HepG2 (cell line): ENCODE measurements around the gene MIEF2. TPM values are rescaled to one million over a fixed set of nuclear protein-coding genes. Genes with fewer than 3 reads are reported as not detected.
"Not testable (repeated sequence)": the region's sequence is repeated elsewhere in the genome, so short reads cannot be mapped to it uniquely, and the experiment has no call there.

ENCODE experiments used
- ATAC-seq: fragments of 200-7000 bp; cut with Tn5 transposase; 3 replicates; pipeline ENCODE4 v1.9.1; 2020; ENCODE audit warnings: mild to moderate bottlenecking, moderate library complexity
- BruUV-seq: library from RNA; stranded (reverse); fragments of 400-500 nt; replicated peaks from 2 replicates; lab custom pipeline; 2021; lab: Mats Ljungman, UMichigan
- CTCF ChIA-PET: fragments of 300-600 bp; formaldehyde crosslinking; extraction: SDS; loops from one replicate; lab custom pipeline; 2021; ENCODE audit warnings: low total read pairs, inconsistent platforms, low intra/inter-chr PET ratio; lab: Yijun Ruan, JAX
- POLR2A ChIA-PET: fragments of 350-600 bp; sonication (Branson Sonifier 250); formaldehyde crosslinking; loops from one replicate; lab custom pipeline; 2020; ENCODE audit warnings: antibody characterized with exemption, inconsistent platforms; lab: Yijun Ruan, JAX
- DNase-seq: peaks from one replicate; pipeline ENCODE4 v3.0.0-alpha.2; 2015; ENCODE audit warnings: low spot score
- FAIRE-seq: peaks from 3 replicates; lab custom pipeline; 2011; peaks lifted over from hg19 to GRCh38; lab: Jason Lieb, UNC
- H2AFZ ChIP-seq: one replicate; pipeline ENCODE4 v1.6.1; 2011; ENCODE audit warnings: low read length, inconsistent platforms
- H3K27ac ChIP-seq: fragments of 300-600 bp; 3 replicates; pipeline ENCODE4 v1.8.0; 2011; ENCODE audit warnings: mixed run types, mild to moderate bottlenecking, mixed read lengths, low read length, inconsistent platforms; ENCODE audit not compliant: insufficient read depth; ENCODE audit errors: extremely low read length
- H3K27me3 ChIP-seq, 2 experiments: fragments of 200-600 bp in 1 of 2; 2 replicates in 1 of 2; 3 replicates in 1 of 2; pipeline versions ENCODE4 v1.6.0 to v1.8.0; 2011; ENCODE audit warnings: low read length in 2 of 2, mild to moderate bottlenecking in 2 of 2, moderate library complexity in 2 of 2, inconsistent platforms in 1 of 2; ENCODE audit not compliant: insufficient read depth in 2 of 2, control insufficient read depth in 1 of 2
- H3K36me3 ChIP-seq, 2 experiments: fragments of 200-600 bp in 1 of 2; replicated peaks in 1 of 2; 2 replicates in 1 of 2; 3 replicates in 1 of 2; pipeline versions ENCODE4 v1.5.1 to v1.8.0; 2011; ENCODE audit warnings: low read length in 2 of 2, inconsistent platforms in 1 of 2; ENCODE audit not compliant: insufficient read depth in 2 of 2, control insufficient read depth in 1 of 2
- H3K4me1 ChIP-seq: 2 replicates; pipeline ENCODE4 v1.5.1; 2012; ENCODE audit warnings: low read length, inconsistent platforms; ENCODE audit not compliant: insufficient read depth
- H3K4me2 ChIP-seq: 2 replicates; pipeline ENCODE4 v1.6.0; 2011; ENCODE audit warnings: low read depth, low read length, inconsistent platforms
- H3K4me3 ChIP-seq, 3 experiments: fragments of 200-600 bp in 1 of 3; sonication (generic), shearing (Covaris generic) in 1 of 3; replicated peaks in 1 of 3; 2 replicates each; pipeline ENCODE4 v1.5.1; 2011 to 2016; ENCODE audit warnings: low read length in 3 of 3, inconsistent platforms in 2 of 3, low read depth in 2 of 3, mild to moderate bottlenecking in 2 of 3, control low read depth in 1 of 3, mixed read lengths in 1 of 3; ENCODE audit not compliant: insufficient read depth in 1 of 3
- H3K79me2 ChIP-seq: one replicate; pipeline ENCODE4 v1.6.1; 2011; ENCODE audit warnings: low read length, inconsistent platforms; ENCODE audit not compliant: insufficient read depth
- H3K9ac ChIP-seq: 2 replicates; pipeline ENCODE4 v1.6.0; 2011; ENCODE audit warnings: mild to moderate bottlenecking, low read depth, low read length, inconsistent platforms; ENCODE audit not compliant: insufficient read depth
- H3K9me3 ChIP-seq: 2 replicates; pipeline ENCODE4 v1.5.1; 2012; ENCODE audit warnings: mild to moderate bottlenecking, low read length
- H4K20me1 ChIP-seq: 2 replicates; pipeline ENCODE4 v1.6.0; 2011; ENCODE audit warnings: inconsistent platforms, mild to moderate bottlenecking, low read length, moderate library complexity; ENCODE audit not compliant: insufficient read depth
- ASH2L ChIP-seq: fragments of 300-600, 200-600 bp; sonication (generic); IDR thresholded peaks from 2 replicates; pipeline ENCODE4 v1.7.0; 2017; ENCODE audit warnings: low read depth, mild to moderate bottlenecking, moderate library complexity, mixed read lengths, low read length; ENCODE audit not compliant: insufficient read length
- FOXO4 ChIP-seq: sonication (generic); formaldehyde crosslinking; conservative IDR thresholded peaks from 2 replicates; pipeline ENCODE4 v1.8.1; 2023; ENCODE audit warnings: missing genetic modification reagents
- TCF12 ChIP-seq, 2 experiments: fragments of 450-650 bp in 1 of 2; sonication (generic) in 1 of 2; formaldehyde crosslinking in 1 of 2; IDR thresholded peaks; 2 replicates each; pipeline versions ENCODE4 v1.6.1 to v1.8.0; 2017 to 2022; ENCODE audit warnings: antibody characterized with exemption in 1 of 2, mild to moderate bottlenecking in 1 of 2, missing genetic modification reagents in 1 of 2, moderate library complexity in 1 of 2
- ZNF362 ChIP-seq: sonication (generic); formaldehyde crosslinking; IDR thresholded peaks from 2 replicates; pipeline ENCODE4 v1.4.0; 2020; ENCODE audit warnings: missing genetic modification reagents, mild to moderate bottlenecking, borderline replicate concordance
- WGBS: methylation state at CpG from one replicate; pipeline ENCODE4 v1.1.6; 2017; ENCODE audit warnings: low lambda C conversion rate; 5-methylcytosine and 5-hydroxymethylcytosine counted together
- in situ Hi-C: cut with HindIII; loops from 2 replicates; pipeline ENCODE4 v1.10.0; 2017; ENCODE audit warnings: low pct_unique_long_range_greater_than_20kb; ENCODE audit not compliant: extremely low pct_ligation_motif_present
- intact Hi-C: fragments of 100-400 bp; cut with micrococcal nuclease; formaldehyde crosslinking; loops from one replicate; pipeline ENCODE4 v1.10.0; 2022; ENCODE audit not compliant: unreplicated experiment
- polyA plus RNA-seq, 8 experiments: library from polyadenylated mRNA; depleted of rRNA in 3 of 8; stranded (reverse) in 7 of 8; unstranded in 1 of 8; fragments of >200 nt; fragmentation: Illumina TruSeq in 4 of 8; extraction: Trizol in 4 of 8; gene quantifications; 2 replicates each; pipeline versions ENCODE4 v1.2.1 to v1.2.3, GENCODE V29; 2011 to 2016; ENCODE audit warnings: low read depth in 4 of 8, missing spikeins in 1 of 8, mixed read lengths in 1 of 8; ENCODE audit not compliant: insufficient read depth in 1 of 8
- total RNA-seq, 5 experiments: library from RNA; depleted of rRNA; stranded (reverse); fragments of >200 nt; fragmentation: Illumina TruSeq; extraction: Trizol; gene quantifications; 2 replicates each; pipeline ENCODE4 v1.2.3, GENCODE V29; 2016; ENCODE audit warnings: low read depth in 1 of 5

MIEF2 gene
- total and polyA plus RNA-seq, 2 of the 13 experiments (the other 11 are each of a cell fraction or from before 2014, with no cell fraction given) = 6.0 to 8.0 TPM

GRCh38 chr17:18260332-18261145, at the start of gene MIEF2 (continued):
- TF ChIP-seq FOXO4 (CRISPR knock-in tag) = 0 out of 2 replicates have a peak, but pooled peaks have one; percentile 65
- peak; percentile 77 for TF ChIP-seq ASH2L

GRCh38 chr17:18213666-18214270, 46.7 kb upstream of the MIEF2 start:
- Histone ChIP-seq H3K27ac (no peak overlapping the region), H3K79me2 (no peaks in the 10 kb centered on the region), H4K20me1 (no peaks in the 10 kb centered on the region), H3K36me3 (peaks cover 9 to 14% of the 10 kb centered on the region in 2 experiments; a peak in 4 of 5 replicates), H3K4me2 (peak overlapping the region; percentile 12; the same call in 1 of the 2 replicates), H3K9ac (no peak overlapping the region), H3K4me3 (no peak overlapping the region), H3K4me1 (0 out of 2 replicates have a peak, but pooled peaks cover 8% of the 10 kb centered on the region), H3K9me3 (no peaks in the 10 kb centered on the region), H2AFZ (no peak overlapping the region), H3K27me3 (no peaks in the 10 kb centered on the region)
- WGBS = 37% methylated on average over 7 of the region's 7 CpGs
- no peak for FAIRE-seq
- no peak for ATAC-seq
- no peak for TF ChIP-seq TCF12 (IDR thresholded peaks at IDR 0.05)
- TF ChIP-seq TCF12 (CRISPR knock-in tag; IDR thresholded peaks at IDR 0.05) = no peak
- TF ChIP-seq ZNF362 (CRISPR knock-in tag) = peak; percentile 54
- ChIA-PET POLR2A (interaction anchor here (0.6 kb wide), 2 partner anchors 11 kb away, joined by 3 read pairs; no protein-coding TSS in a partner anchor), CTCF (no interaction called here)
- BruUV-seq = no TSS peak
- in situ Hi-C loops = no loop called here
- intact Hi-C loops = no loop called here
- DNase-seq = no peak

GRCh38 chr17:18216906-18217305, 43.6 kb upstream of the MIEF2 start:
- 62% methylated on average over 11 of the region's 11 CpGs for WGBS
- H3K79me2 ChIP-seq, H3K36me3 ChIP-seq, H3K27ac ChIP-seq, BruUV-seq, H3K9me3 ChIP-seq, intact Hi-C loops, H3K4me1 ChIP-seq, H2AFZ ChIP-seq, CTCF ChIA-PET, H3K9ac ChIP-seq, in situ Hi-C loops, H3K27me3 ChIP-seq, ATAC-seq, DNase-seq, H3K4me3 ChIP-seq, H4K20me1 ChIP-seq, H3K4me2 ChIP-seq, FAIRE-seq: not testable (repeated sequence)
- POLR2A ChIA-PET = interaction anchor here (1.9 kb wide), 1 partner anchor 8 kb away, joined by 4 read pairs; no protein-coding TSS in a partner anchor
